ENCODE data around the gene RUNDC1.

RUNDC1 gene

DNA sequence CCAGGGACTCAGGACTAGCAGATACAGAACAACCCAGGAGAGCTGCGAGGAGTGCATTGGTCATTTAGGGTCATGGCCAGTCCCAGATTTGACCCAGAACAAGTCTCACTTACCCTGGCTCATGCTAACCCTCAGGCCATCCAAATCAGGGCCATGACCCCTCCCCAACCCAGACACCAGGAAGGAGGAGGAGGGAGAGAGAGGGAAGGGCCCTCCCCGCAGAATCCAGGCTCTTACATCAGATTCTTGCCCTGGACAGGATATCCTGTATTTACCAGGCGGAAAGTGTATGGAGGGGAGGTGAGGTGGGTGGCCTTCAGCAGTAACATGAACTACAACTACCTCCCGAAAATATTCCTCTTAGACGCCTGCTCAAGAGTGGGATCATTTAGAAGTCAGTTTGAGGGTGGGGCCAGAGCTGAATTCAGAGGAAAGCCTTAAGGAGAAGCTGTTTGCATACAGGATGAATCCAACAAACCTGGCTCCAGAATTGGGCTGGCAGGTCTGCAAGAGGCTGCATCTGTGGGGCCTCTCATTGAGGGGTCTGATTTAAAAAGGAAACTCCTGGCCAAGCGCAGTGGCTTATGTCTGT lies 39.8 kb downstream of the RUNDC1 start:
- DNase-seq = no peak

DNA sequence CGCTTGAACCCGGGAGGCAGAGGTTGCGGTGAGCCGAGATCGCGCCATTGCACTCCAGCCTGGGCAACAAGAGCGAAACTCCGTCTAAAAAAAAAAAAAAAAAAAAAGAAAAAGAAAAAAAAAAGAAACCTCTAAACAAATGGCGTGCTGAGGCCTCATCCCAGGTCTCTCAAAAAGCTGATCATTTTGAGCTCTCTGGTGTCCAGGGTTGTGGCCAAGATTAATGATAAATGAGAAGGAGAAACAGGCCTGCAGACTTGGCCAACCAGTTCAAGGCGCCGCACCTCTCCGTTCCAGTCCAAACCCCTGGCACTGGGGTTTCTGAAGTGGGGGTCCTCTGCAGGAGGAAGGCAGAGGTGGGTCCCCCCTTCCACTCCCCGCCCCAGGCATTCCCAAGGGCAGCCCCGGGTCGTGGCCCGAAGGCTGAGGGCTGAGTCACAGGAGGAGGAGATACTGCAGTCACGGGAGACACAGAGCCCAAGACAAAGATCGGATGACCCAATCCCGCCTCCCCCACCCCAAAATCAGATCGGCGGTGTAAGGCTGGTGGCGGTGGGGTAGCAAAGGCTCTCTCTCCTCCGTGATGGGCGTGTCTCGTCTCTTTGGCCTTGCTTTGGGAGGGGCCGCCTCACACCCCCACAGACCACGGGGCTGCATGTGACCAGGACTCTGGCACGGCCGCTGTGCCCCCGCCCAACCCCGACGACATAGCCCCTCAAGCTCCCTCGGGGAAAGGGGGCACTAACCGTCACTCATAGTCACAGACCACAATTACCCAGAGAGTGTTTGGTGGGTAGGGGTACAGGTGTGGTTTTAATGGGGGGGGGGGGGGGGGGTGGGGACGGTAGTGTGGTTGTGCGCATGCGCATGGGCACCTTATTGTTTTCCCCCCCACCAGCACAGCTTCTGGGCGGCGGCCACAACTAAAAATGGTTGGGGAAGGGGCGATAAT lies 40.7 kb downstream of the RUNDC1 start:
- peak; percentile 45 for DNase-seq

DNA sequence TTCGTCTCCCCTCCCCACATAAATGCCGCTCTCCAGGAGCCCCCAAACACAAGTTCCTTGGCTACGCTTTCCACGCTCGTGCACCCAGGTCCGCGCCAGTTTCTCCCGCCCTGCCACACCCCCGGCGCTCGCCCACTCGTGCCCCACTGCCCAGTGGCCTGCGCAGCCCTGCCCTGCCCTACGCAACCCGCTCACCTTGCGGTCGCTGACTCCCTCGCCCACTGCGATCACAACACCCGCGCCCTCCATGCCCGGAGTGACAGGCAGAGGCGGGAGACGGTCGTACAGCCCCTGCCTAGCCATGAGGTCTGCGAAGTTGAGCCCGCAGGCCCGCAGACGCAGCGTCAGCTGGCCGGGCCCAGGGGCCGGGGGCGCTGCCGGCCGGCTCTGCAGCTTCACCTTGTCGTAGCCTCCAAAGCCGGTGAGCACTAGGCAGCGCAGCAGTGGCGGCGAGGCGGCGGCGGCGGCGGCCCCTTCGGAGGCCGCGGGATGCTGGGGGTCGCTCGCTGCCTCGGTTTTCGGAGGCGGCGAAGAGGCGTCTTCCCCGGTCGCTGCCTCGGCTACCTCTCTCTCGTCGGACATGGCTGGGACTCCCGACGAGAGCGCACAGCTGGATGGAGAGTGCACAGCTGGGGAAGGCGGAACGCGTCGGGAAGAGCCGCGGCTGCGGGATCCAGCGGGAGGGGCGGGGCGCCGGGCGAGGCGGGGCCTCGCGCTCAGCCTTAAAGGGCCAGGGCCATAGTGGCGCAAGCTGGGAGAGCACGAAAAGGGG lies 41.6 kb downstream of the RUNDC1 start, which contains the start of gene VAT1:
VAT1 (minus strand) TSS at position 645 of the 772 bp plus-strand sequence; CDS start at position 582, 63 bp downstream.
- DNase-seq = peak; percentile 67

DNA sequence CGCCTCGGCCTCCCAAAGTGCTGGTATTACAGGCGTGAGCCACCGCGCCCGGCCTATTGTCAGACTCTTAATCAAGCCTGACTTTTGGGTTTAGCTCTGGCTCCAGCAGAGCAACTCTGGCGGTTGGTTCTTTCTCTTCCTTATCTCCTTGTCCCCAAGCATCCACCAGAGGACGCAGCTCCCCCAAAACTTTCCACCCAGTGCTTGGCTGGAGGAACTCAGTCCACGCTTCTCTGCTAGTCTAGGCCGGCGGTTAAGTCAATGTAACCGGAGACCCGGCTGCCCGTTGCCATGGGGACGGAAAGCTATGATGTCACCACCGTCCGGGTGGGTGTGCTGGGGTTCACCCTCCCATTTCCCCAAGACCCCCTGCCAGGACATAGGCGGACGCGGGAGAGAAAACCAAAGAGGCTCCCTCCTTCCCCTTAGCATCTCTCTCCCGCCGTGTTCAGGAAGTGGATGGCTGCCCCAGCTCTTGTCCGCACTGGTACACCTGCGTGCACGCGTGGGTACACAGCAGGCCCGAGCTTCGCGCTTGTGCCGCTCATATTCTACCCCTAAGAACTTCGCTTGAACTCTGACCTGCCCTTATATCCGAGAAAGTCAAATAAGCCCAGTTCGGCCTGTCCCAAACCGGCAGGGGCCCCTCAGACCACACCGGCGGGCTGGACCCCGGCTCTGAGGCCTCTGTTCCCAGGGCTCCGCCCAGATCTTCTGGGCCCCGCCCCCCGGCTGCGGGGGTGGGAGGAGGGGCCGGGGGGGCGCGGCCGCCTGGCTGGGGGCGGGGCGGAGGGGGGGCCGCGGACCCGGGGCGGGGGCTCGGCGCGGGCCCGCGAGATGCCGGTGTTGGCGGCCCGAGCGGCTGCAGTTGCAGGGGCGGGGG lies 44.3 kb downstream of the RUNDC1 start, which contains the start of gene RND2:
RND2 (plus strand) TSS at position 825 of the 883 bp plus-strand sequence. CDS start 117 bp downstream, outside the sequence.
- peak; percentile 88 for DNase-seq

DNA sequence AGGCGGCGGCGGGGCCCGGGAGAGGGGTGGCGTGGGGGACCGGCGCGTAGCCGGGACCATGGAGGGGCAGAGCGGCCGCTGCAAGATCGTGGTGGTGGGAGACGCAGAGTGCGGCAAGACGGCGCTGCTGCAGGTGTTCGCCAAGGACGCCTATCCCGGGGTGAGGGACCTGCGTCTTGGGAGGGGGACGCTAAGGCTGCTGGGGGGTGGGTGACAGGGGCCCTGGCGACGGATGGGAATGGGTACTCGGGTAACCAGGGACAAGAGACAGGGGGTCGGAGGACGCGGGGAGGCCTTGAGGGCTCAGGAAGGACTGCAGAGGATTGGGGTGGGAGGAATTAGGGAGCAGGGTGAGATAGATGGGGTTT lies 44.9 kb downstream of the RUNDC1 start:
- DNase-seq = no peak

DNA sequence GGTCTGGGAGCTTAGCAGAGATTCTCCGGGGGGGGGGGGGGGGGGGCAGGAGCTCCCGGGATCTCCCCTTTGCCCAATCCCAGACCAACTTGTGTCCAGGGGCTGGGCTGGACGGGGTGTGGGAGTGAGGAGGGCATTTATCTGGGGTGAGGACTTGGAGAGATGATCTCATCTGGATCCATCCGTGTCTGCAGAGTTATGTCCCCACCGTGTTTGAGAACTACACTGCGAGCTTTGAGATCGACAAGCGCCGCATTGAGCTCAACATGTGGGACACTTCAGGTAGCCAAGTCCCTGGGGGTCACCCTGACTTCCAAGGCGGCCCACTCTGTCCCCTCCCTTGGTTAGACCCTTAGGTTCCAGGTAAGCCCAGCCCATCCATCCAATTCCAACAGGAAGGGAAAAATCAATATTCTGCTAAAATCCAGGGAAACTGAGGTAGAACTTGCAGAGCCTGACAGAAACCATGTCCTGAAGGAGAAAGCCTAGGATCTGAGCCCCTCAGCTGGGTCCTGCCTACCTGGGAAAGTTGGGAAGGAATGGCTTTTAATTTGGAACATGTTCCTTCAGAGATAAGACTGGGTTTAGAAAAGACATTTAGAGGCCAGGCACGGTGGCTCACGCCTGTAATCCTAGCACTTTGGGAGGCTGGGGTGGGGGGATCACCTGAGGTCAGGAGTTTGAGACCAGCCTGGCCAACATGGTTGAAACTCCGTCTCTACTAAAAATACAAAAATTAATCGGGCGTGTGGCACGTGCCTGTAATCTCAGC lies 45.6 kb downstream of the RUNDC1 start:
- no peak for DNase-seq

DNA sequence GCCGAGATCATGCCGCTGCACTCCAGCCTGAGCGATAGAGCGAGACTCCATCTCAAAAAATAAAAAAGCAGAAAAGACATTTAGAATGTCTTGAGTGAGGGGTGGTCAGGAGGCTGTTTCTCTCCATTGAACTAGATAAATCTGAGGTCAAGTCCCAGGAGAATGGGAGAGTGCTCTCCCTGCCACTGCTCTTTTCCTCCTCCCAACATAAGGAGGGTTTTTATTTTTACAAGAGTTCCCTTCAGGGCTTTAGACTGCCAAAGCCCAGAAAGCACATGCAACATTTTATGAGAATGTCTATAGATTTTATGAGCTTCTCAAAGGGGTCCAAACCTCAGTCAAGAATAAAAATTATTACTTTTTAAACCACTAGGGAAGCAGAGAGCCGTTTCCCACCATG lies 46.2 kb downstream of the RUNDC1 start:
- no peak for DNase-seq

DNA sequence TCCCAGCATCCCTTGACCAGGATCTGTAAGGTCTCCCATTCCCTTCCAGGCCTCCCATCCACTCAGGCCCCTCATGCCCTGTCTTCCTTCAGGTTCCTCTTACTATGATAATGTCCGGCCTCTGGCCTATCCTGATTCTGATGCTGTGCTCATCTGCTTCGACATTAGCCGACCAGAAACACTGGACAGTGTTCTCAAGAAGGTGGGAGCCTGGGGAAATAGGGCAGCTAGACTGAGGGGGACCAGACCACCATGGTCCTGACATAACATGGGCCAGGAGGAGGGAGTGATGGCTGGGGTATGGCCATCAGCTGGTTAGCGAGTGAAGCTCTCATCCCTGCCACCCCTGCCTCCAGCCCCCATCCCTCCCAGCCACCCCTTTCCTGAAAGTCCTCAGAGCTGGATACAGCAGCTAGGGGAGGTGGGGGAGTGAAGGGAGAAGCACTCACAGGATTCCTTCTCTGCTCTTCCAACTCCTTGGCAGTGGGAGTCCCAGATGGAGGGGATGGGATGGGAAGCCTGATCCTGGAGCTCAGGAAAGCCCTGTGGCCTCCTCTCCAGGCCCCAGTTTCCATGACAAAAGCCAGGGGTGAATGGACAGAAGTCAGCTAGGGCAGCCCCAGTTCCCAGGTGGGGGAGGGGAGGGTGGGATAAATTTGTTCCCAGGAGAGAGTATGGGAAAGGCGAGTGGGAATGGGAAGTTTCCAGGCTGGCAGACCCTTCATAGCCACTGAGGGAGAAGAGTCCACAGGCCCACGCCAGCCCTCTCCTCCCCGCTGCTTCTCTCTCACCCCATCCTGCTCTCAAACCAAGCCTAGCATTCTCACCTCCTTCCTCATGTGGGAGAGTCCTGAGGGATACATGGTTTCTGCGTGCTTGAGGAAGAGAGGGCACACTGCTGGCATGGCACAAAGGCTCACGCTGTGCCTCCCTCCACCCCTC lies 47.0 kb downstream of the RUNDC1 start:
- DNase-seq = no peak

DNA sequence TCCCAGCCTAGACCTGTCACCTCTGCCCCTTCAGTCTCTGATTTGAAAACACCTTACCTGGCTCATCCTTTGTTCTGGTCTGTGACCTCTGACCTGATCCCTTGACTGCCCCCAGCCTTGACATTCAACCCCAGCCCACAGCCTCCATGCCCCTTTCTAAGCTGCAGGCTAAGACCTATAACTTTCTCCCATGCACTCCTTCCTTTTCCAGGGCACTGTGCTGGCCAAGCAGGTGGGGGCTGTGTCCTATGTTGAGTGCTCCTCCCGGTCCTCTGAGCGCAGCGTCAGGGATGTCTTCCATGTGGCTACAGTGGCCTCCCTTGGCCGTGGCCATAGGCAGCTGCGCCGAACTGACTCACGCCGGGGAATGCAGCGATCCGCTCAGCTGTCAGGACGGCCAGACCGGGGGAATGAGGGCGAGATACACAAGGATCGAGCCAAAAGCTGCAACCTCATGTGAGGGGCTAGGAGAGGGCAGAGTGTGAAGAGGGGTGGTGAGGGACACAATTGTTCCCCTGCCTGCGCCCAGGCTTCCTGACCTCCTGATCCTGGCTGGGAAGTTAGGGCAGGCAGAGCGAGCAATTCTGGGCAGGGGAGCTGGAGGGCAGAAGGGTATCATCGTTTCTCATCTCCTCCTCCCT lies 48.0 kb downstream of the RUNDC1 start:
- DNase-seq = no peak

DNA sequence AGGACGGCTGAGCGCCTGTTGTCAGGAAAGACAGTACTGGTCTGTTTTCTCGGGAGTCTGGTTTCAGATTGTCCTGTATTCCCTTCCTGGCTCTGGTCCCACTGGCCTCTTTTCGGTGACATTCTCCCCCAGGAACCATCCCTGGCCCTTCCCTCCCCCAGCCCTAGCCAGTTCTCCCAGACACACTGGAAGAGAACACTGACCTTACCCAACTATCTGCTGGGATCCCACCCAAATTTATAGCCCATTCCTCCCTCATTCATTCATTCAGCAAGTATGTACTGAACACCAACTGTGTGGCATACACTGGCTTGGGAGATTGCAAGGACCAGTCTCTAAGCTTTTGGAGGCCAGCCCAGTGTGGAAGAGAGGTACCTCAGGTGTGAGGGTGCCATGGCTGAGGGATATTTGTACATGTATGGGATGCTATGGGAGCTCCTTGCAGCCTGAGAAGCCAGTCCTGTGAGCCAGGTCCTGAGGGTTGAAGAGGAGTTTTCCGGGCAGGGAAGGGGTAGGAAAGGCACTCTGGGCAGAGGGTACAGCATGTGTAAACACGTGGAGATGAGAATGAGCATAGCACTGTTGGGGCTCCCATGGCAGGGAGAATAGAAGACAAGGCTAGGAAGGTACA lies 49.9 kb downstream of the RUNDC1 start:
- DNase-seq = no peak

DNA sequence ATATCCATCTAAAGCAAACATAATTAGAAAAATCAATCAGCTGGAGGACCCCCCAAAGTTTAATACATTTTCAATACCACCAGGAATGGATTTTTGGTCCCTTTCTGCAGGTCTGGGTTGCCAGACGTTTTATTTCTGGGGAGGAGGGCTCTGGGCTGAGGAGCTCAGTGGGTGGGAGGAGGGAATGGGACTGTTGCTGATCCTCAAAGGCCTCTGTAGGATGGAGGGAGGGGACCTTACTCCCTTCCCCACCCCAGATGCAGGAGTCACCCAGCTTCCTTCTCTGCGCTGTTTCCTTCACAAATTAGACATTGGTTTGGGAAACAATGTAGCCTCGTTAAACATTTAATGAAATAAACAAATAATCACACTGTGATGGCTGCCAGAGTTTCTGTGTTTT lies 51.3 kb downstream of the RUNDC1 start:
- DNase-seq = no peak

DNA sequence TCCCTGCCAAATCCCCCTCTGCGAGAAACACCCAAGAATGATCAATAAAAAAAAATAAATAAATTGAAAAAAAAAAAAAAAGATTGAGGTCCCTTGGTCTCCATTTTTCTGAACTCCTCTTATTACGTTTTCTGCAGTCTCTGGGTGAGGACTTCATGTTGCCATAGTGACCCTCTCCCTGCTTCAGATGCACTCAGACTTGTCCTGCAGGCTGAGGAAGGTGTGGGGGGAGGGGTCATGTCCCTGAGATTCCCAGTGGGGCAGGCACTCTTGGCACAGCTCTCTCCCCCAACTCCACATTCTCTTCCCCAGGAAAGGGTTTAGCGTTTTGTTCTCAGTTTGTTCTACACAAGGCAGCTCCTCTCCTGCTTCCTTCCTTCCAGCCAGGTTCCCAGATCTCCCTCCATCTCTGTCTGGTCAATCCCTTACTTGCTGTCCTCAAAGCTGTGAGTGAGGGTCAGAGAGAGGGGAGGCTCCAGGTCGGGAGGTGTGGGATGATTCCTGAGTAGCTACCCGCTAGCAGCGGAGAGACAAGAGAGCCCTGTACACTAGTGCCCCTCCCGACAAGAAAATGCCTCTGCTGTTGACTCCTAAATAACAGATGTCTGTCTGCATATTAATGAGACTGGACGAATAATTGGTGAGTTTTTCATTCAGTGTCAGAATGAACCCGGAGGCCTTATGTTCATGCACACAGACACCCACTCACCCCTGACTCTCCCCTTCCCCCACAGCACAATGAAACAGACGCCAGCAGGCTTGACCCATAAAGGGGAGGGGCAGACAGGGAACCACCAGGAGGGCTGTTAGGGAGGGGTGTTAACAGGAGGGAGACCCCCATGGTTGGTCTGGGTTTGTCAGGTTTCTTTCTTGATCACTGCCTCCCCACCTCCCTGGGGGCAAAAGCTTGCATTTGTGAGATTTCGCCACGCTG lies 53.9 kb downstream of the RUNDC1 start:
- no peak for DNase-seq

DNA sequence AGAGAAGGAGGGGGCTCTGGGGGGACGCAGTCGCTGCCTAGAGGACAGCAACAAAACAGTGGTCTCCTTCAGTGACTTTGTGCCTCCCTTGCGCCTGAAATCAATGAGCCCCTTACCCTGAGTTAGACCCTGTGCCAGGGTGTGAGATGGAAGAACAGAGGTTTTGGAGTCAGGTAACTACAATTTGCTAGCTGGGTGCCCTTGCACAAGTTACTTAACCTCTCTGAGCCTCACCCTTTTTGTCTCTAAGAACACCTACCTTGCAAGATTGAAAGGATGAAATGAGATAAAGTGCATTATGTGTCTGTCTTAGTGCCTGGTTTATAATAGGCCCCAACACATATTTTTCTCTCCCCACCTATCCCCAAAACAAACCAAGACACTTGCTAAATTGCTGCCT lies 54.5 kb downstream of the RUNDC1 start:
- no peak for DNase-seq

DNA sequence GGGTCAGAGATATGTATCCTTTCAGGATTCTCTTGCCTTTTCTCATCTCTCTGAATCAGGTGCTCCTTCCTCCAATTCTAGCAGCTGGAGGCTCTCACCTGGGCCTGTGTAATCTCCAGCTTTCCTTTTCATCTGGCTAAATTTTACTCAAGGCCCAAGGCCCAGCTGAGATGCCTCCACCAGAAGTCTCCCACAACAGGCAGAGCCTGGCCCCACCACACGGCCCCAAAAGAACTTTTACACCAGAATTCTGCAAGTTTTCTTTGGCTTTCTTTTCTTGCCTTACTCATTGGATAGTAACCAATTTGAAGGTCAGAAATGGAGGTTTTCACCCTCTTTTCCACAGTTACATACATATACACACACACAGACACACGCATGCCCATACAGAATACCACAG lies 59.3 kb downstream of the RUNDC1 start:
- no peak for DNase-seq

DNA sequence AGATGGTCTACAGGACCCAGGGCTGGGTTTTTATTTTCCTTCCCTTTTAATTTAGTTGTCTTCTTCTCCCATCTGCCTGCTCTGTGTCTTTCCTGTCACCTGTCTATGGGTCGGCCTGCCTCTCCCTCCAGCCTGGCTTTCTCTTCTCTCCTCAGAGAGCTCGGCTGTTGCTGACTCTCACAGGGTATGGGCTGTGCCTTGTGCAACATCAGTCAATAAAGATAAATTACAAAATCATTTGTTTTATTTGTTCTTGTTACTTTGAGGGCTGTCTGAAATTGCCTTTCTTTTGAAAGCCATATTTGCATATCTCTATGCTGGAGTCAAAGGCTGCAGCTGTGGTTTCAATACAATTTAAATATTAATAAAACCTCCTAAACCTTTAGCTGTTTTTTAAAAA lies 60.3 kb downstream of the RUNDC1 start:
- no peak for DNase-seq

DNA sequence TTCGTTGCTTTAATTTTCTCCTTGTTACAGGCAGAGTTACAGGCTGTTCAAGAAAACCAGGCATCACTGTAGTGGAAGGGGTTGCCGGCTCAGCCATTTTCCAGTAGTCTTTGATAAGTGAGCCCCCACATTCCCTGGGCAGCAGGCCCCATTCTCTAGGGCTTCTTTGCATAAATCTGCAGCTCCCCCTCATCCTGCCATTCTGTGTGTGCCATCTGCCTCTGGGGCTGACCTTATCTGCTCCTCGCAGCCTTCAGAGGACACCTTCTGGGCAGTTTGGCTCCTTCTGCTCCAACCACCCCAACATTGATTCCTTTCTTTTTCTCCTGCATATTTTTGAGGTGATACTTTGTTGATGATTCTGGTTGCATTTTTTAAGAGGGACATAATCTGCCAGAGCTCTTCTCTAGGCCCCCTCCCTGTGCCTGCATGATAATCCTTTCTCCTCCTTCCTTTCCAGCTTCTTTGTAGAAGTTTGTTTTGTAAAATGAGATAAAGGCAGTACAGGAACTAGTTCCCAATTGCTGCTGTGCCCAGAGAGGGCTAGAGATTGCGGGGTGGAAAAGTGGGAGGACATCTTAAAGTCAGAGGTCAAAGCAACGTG lies 61.8 kb downstream of the RUNDC1 start:
- no peak for DNase-seq
